D341Med (cell line): ENCODE results near the gene ARID3A.
"Not testable (repeated sequence)": the region's sequence is repeated elsewhere in the genome, so short reads cannot be mapped to it uniquely, and the experiment has no call there.

Experiments
- DNase-seq: peaks from one replicate; pipeline ENCODE4 v3.0.0; 2012; ENCODE audit warnings: low spot score

Gene ARID3A, protein sequence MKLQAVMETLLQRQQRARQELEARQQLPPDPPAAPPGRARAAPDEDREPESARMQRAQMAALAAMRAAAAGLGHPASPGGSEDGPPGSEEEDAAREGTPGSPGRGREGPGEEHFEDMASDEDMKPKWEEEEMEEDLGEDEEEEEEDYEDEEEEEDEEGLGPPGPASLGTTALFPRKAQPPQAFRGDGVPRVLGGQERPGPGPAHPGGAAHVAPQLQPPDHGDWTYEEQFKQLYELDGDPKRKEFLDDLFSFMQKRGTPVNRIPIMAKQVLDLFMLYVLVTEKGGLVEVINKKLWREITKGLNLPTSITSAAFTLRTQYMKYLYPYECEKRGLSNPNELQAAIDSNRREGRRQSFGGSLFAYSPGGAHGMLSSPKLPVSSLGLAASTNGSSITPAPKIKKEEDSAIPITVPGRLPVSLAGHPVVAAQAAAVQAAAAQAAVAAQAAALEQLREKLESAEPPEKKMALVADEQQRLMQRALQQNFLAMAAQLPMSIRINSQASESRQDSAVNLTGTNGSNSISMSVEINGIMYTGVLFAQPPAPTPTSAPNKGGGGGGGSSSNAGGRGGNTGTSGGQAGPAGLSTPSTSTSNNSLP

DNA sequence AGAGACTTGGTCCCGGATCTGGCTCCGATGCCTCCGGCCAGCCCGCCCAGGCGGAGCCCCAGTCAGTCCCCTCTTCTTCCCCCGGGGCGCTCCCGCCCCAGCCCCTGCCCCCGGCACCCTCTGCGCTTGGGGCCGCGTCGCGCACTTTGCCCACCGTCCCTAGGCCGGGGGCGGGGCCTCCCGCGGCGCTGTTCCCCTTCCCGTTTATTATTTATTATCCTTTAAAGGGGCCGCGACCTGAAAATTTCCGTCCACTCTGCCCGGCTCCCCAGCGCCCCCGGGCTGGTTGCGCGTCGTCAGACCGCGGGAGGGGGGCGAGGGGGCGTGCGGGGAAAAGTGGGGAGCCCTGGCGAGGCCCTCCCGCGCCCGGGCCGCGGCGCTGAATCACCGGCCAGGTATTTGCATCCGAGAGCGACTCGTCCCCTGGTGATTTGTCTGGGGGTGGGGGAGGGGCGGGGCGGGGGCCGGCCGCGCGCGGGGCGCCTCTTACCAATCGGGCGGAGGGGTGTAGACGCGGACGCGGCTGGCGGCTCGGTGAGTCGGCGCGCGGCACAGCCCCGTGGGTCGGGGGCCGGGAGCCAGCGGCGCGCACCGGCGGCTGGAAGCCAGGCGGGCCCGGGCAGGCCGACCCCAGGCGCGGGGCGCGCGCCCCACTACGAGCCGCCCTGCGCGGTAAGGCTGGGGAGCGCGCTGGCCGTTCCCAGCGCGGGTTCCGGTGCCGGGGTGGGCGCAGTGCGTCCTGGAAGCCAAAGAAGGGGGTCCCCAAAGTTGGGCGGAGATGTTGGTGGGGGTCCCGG, at the start of gene ARID3A:
TSS of gene ARID3A (plus strand) at position 510 of the 797 bp plus-strand sequence. CDS start 3,494 bp downstream, outside the sequence.
- DNase-seq = peak; percentile 93

DNA sequence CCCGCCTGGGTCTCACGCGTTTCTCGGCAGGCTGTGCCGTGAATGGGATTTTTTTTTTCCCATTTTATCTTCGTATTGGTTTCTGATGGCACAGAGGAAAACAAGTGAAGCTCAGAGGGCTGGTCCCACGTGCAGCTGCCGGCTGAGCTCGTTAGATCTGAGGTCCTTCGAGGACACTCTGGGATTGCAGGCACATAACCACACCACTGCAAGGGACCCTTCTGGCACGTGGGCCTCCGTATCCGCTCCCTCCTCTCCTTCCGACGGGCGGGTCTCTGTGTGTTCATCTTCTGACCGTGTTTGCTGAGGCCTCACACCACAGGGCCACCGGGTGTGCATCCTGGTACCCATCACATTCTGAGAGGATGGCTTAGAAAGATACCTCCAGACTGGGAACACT, 49.7 kb upstream of the ARID3A start:
- DNase-seq = no peak

DNA sequence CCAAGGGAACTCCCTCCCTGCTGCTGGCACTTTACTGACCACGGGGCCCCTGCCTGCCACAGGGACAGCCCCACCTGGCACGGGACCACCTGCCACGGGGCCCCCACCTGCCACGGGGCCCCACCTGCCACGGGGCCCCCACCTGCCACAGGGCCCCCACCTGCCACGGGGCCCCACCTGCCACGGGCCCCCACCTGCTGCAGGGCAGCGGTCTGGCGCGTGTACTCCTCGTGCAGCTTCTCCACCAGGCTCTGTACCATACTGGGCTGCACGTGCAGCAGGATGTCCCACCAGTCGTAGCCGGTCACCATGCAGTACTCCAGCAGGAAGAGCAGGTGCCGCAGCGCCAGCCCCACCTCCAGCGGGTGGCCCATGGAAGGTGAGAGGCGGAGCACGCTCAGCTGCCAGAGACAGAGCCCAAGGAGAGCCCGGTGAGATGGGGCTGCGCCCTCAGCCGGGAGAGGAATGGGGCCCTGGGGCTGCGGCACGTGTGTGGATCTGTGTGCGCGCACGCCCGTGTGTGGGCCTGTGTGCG, 49.0 kb upstream of the ARID3A start:
- DNase-seq = no peak

DNA sequence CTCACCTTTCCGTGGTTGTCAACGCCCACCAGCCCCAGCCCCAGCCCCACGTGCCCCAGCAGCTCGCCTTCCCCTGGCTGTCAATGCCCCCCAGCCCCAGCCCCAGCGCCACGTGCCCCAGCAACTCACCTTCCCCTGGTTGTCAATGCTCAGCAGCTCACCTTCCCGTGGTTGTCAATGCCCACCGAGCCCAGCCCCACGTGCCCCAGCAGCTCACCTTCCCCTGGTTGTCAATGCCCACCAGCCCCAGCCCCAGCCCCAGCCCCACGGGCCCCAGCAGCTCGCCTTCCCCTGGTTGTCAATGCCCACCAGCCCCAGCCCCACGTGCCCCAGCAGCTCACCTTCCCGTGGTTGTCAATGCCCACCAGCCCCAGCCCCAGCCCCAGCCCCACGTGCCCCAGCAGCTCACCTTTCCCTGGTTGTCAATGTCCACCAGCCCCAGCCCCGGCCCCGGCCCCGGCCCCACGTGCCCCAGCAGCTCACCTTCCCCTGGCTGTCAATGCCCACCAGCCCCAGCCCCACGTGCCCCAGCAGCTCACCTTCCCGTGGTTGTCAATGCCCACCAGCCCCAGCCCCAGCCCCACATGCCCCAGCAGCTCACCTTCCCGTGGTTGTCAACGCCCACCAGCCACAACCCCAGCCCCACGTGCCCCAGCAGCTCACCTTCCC, 47.7 kb upstream of the ARID3A start:
- not testable (repeated sequence) for DNase-seq

DNA sequence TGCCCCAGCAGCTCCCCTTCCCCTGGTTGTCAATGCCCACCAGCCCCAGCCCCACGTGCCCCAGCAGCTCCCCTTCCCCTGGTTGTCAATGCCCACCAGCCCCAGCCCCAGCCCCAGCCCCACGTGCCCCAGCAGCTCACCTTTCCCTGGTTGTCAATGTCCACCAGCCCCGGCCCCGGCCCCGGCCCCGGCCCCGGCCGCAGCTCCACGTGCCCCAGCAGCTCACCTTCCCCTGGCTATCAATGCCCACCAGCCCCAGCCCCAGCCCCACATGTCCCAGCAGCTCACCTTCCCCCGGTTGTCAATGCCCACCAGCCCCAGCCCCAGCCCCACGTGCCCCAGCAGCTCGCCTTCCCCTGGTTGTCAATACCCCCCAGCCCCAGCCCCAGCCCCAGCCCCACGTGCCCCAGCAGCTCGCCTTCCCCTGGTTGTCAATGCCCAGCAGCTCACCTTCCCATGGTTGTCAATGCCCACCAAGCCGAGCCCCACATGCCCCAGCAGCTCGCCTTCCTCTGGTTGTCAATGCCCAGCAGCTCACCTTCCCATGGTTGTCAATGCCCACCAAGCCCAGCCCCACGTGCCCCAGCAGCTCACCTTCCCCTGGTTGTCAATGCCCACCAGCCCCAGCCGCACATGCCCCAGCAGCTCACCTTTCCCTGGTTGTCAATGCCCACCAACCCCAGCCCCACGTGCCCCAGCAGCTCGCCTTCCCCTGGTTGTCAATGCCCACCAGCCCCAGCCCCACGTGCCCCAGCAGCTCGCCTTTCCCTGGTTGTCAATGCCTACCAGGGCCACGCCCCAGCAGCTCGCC, 46.9 kb upstream of the ARID3A start:
- not testable (repeated sequence) for DNase-seq

DNA sequence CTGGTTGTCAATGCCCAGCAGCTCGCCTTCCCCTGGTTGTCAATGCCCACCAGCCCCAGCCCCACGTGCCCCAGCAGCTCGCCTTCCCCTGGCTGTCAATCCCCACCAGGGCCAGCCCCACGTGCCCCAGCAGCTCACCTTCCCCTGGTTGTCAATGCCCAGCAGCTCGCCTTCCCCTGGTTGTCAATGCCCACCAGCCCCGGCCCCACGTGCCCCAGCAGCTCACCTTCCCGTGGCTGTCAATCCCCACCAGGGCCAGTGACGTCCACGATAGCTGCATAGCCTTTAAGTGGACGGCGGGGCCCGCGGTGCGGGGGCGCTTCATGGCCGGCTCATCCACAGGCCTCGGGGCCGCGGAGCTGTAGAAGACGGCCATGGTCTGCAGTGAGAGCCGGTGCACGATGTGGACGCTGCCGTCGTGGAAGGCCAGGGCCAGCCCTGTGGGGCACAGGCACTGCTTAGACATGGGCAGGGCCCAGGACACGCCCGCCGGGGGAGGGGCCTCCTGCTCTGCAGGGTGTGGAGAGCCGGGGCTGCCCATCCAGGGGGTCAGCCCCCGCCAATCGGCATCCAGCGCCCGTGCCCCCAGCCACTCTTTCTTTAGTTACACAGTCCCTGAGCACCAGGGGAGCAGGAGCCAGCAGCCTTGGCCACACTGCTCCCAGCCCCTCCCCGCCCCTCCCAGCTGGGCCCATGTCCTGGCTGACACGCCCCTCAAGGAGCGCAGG, 46.0 kb upstream of the ARID3A start:
- no peak for DNase-seq

DNA sequence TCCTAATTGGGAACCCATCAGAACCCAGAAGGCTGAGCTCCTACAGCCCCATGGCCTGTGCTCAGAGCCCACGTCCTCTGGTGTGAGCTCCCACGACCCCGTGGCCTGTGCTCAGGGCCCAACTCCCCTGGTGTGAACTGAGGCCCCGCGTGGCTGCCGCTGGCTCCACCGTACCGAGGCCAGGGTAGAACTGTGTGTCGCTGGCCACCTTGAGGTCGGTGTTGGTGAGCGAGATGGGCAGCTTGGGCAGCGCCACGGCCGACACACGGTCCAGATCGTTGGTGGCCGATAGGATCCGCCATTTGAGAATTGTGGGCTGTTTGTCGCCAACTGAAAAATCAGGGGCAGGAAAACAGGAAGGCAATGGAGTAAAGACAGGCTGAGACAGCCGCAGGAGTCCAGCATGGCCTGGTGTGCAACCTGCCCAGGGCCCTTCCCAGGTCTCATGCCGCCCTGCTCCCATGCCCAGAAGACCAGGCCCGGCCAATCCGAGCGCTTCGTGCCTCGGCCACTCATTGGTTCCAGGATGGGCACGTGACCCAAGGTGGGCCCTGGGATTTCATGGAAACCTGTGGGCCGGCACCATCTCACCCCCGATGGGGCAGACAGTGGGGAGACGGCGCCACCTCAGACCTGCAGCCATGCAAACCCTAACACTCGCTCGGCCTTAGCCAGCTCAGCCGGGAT, 44.3 kb upstream of the ARID3A start:
- DNase-seq = no peak

DNA sequence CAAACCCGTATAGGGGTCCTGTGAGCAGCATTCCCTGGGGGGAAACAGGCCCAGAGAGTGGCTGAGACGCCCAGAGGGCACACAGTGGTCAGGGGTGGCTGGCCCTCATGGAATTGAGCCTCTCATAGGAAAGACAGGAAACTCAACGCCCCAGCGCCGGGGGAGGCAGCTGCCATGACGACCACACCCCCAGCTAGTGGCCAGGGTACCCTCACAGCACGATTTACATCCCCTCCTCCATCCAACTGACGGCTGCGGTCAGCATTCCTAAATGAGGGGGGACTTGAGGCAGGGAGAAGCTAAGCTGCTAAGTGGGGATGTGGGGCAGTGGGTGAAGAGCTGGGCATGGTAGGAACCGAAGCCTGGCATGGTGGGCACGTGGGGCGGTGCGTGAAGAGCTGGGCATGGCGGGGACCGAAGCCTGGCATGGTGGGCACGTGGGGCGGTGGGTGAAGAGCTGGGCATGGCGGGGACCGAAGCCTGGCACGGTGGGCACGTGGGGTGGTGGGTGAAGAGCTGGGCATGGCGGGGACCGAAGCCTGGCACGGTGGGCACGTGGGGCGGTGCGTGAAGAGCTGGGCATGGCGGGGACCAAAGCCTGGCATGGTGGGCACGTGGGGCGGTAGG, 42.9 kb upstream of the ARID3A start:
- no peak for DNase-seq

DNA sequence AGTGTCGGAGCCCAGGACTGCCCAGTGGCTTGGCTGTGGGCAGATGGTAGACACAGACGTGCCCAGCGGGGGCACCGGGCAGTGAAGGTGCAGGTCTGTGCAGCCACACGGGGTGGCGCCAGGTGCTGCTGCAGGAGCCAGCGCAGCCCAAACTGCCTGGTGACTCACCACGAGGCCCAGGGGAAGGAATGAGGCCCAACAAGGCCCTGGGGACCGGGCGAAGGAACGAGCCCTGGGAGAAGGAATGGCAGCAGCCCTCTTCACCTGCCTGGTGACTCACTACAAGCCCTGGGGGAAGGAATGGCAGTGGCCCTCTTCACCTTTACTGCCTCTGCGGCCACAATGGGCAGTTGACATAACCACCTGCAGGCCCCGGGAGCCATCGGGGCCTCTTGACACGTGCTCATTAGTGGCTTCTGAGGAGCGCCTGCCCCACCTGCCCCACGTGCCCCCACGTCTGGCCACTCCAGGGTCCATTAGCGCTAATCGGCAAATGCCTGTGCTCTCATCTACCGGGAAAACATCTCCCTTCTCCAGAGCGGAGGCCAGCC, 42.1 kb upstream of the ARID3A start:
- no peak for DNase-seq

DNA sequence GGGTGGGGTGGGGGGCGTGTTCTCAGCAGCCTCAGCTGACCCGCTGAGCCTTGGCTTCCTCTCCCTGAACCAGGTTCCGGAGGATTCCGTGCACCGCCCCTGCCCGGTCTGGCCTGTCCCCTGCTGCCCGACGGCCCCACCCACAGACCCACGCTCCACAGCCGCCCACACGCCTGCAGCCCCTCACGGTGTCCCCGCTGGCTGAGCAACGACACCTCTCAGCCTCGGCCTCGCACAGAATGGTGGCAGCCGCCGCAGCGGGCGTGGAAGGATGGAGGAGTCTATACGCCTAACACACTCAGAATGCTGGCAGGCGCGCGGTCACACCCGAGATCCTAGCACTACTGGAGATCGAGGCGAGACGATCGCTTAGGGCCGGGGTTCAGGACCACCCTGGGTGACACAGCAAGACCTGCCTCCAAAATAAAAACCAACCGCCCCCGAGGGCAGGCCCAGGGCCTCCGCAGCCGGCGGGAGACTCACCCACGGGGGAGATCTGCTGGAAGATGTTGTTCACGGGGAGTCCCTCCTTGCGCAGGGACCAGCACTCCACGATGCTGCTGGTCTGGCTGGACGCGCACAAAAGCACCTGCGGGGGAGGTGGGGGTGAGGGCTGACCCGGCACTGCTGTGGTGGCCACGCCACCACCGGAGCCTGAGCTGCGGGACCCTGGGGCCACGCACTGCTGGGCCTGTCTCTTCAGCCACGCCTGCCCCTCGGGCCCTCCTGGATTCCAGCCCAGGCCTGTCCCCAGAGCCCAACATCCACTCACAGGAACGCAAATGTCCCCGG, 41.2 kb upstream of the ARID3A start:
- DNase-seq = no peak

DNA sequence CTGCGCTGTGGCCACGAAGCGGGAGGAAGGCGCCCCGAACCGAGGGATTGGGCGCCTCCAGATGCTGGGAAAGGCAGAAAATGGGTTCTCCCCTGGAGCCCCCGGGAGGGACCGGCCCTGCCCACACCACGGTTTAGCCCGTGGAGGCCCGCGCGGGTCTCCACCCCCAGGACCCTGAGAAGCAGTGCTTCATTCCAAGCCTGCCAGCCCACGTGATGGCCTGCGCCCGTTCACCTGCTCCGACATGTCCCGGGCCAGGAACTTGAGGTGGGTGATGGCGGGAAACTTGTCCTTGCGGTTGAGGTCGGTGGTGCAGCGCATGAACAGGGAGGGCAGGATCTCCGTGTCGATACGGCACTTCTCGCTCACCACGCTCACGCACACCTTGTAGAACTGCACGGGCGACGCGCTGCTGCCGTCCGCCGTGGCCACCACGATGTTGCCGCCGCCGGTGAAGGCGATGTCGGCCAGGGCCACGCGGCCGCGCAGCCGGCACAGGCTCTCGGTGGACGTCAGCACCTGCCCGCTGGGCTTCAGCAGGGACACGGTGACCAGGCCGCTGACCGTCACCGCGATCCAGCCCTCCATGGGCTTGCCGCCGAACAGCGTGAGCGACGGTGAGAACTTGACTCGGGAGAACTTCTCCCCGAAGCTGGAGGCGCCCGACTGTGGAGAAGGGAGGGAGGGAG, 40.2 kb upstream of the ARID3A start:
- no peak for DNase-seq

DNA sequence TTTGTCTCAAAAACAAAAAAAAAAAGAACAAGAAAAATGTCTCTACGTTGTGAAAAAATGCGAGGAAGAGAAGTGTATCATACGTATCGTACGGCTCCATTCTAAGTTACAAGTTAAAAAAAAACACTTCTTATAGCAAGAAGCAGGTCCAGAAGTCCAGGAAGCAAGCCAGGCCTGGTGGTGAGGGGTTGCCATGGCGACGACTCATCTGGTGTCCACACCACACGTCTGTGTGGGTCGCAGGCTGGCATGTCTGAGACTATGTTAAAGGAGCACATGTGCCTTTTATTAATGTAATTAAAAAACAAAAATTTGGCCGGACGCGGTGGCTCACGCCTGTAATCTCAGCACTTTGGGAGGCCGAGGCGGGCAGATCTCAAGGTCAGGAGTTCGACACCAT, 38.8 kb upstream of the ARID3A start:
- DNase-seq = no peak

DNA sequence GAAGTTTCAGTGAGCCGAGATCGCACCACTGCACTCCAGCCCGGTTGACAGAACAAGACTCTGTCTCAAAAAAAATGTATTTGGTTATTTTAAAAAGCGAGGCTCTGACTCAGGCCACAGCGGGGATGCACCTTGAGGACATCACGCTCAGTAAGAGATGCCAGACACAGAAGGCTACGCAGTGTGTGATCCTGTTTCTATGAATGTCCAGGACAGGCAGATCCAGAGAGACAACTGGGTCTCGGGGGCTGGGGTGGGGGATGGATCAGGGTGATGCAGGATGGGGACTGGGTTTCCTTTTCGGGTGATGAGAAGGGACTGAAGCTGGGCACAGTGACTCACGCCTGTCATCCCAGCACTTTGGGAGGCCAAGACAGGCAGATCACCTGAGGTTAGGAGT, 38.2 kb upstream of the ARID3A start:
- no peak for DNase-seq

DNA sequence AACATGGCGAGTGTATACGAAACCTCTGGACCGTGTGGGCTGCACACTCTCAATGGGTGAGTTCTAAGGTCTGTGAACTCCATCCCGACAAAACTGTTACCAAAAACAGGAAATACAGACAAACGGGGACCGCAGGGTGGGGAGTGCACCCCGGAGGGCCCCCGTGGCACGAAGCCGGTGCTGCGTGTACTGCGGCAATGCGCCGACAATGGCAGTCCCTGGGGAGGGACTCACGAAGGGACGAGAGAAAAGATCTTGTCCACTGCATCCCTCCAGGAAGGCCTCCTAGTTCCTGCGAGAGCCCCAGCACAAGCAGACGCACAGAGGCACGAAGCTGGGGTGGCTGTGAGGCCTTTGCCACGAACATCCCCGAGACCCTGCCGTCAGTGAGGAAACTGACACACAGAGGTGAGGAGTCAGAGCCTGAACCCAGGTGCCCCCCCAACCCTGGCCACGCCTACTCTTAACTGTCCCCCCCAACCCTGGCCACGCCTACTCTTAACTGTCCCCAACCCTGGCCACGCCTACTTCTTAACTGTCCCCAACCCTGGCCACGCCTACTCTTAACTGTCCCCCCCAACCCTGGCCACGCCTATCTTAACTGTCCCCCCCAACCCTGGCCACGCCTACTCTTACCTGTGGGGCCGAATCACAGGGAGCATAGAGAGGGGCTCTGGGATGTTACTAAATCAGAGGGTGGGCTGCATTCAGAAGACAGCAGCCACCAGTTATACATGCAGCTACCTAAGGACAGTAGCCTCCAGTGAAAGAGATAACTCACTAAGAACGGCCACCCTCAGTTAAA, 37.1 kb upstream of the ARID3A start:
- DNase-seq = no peak

DNA sequence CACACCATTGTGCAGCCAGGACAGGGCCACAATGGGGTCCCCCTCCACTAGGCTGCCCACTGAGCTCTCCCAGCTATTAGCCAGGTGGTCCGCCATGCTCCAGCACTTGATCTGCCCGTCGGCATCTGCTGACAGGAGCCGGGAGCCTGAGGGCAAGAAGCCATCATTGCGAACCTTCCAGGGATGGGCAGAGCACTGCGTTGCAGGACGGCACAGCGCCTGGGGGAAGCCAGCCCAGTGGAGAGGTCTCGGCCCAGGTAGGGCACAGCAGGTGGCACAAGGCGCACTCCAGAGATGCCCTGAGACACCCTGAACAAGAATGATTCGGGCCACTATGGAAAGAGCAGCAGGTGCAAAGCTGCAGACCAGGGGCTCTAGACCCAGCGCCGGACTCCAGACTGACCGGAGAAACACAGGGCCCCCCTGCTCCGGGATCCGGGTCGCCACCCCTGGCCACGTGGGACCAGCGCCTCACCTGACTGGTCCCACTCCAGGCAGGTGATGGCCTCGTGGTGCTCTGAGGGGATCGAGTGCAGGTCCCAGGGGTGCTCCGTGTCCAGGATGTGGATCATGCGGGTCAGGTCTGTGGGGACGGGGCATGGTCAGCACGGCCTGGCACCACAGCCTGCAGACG, 36.1 kb upstream of the ARID3A start:
- no peak for DNase-seq

DNA sequence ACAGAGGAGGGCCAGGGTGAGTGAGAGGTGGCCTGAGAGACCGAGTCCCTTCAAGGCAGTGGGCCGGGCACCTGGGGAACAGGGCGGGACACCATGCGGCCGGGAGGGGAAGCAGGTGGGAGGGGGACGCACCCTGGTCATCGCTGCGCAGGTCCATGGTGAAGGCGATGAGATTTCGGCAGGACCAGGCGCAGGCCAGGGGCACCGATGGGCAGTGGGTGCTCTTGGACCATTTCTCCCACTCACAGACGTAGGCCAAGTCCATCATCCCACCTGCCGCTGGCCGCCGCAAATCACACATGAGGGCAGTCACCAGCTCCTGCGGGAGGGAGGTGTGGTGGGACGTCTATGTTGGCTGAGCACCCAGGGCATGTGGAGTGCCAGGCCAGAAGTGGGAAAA, 35.0 kb upstream of the ARID3A start:
- no peak for DNase-seq
